Astrocyte (in vitro differentiated cells and primary cell): ENCODE measurements around the gene UGT2A1. TPM values are rescaled to one million over a fixed set of nuclear protein-coding genes. Genes with fewer than 3 reads are reported as not detected.

Experiments used
- DNase-seq: peaks from one replicate; pipeline ENCODE4 v3.0.0-alpha.2; 2010; ENCODE audit warnings: low read depth
- FAIRE-seq: peaks from 2 replicates; lab custom pipeline; 2011; peaks lifted over from hg19 to GRCh38; lab: Jason Lieb, UNC
- H2AFZ ChIP-seq: 2 replicates; pipeline ENCODE4 v1.6.0; 2012; ENCODE audit warnings: low read depth, low read length, inconsistent platforms
- H3K27ac ChIP-seq: 2 replicates; pipeline ENCODE4 v1.5.1; 2011; ENCODE audit warnings: low read depth, low read length, inconsistent platforms
- H3K27me3 ChIP-seq: 2 replicates; pipeline ENCODE4 v1.6.0; 2011; ENCODE audit warnings: low read length, inconsistent platforms; ENCODE audit not compliant: insufficient read depth
- H3K36me3 ChIP-seq: 2 replicates; pipeline ENCODE4 v1.5.1; 2011; ENCODE audit warnings: low read length, inconsistent platforms; ENCODE audit not compliant: insufficient read depth
- H3K4me1 ChIP-seq: 2 replicates; pipeline ENCODE4 v1.5.1; 2011; ENCODE audit warnings: low read length, inconsistent platforms; ENCODE audit not compliant: insufficient read depth
- H3K4me2 ChIP-seq: 2 replicates; pipeline ENCODE4 v1.6.0; 2012; ENCODE audit warnings: low read length, inconsistent platforms
- H3K4me3 ChIP-seq: 2 replicates; pipeline ENCODE4 v1.5.1; 2011; ENCODE audit warnings: low read depth, mild to moderate bottlenecking, low read length, inconsistent platforms; ENCODE audit not compliant: insufficient read depth
- H3K79me2 ChIP-seq: 2 replicates; pipeline ENCODE4 v1.6.0; 2012; ENCODE audit warnings: mild to moderate bottlenecking, low read length, inconsistent platforms; ENCODE audit not compliant: insufficient read depth
- H3K9ac ChIP-seq: 2 replicates; pipeline ENCODE4 v1.6.0; 2012; ENCODE audit warnings: mild to moderate bottlenecking, low read length, inconsistent platforms
- H3K9me3 ChIP-seq: 2 replicates; pipeline ENCODE4 v1.5.1; 2012; ENCODE audit warnings: low read depth, mild to moderate bottlenecking, low read length, inconsistent platforms; ENCODE audit not compliant: insufficient read depth
- H4K20me1 ChIP-seq: 2 replicates; pipeline ENCODE4 v1.6.0; 2012; ENCODE audit warnings: low read length, inconsistent platforms; ENCODE audit not compliant: insufficient read depth
- H3K27ac Mint-ChIP-seq: one replicate; pipeline ENCODE4 v1.8.0; 2021; ENCODE audit warnings: mild to moderate bottlenecking, mixed read lengths; ENCODE audit not compliant: unreplicated experiment
- H3K27me3 Mint-ChIP-seq: one replicate; pipeline ENCODE4 v1.8.0; 2021; ENCODE audit warnings: low read depth, mixed read lengths; ENCODE audit not compliant: unreplicated experiment
- H3K36me3 Mint-ChIP-seq: one replicate; pipeline ENCODE4 v1.8.0; 2021; ENCODE audit warnings: low read depth, mixed read lengths; ENCODE audit not compliant: unreplicated experiment
- H3K4me1 Mint-ChIP-seq: one replicate; pipeline ENCODE4 v1.8.0; 2021; ENCODE audit warnings: low read depth, mixed read lengths; ENCODE audit not compliant: unreplicated experiment
- H3K4me3 Mint-ChIP-seq: one replicate; pipeline ENCODE4 v1.8.0; 2021; ENCODE audit warnings: mild to moderate bottlenecking, moderate library complexity, mixed read lengths; ENCODE audit not compliant: unreplicated experiment
- H3K9me3 Mint-ChIP-seq: one replicate; pipeline ENCODE4 v1.8.0; 2021; ENCODE audit warnings: mild to moderate bottlenecking, mixed read lengths; ENCODE audit not compliant: unreplicated experiment
- EZH2 ChIP-seq: IDR thresholded peaks from 2 replicates; pipeline ENCODE4 v1.6.1; 2012; ENCODE audit warnings: mild to moderate bottlenecking, low read length, inconsistent platforms; ENCODE audit not compliant: insufficient read depth
- total RNA-seq: library from RNA; stranded (reverse); gene quantifications from 2 replicates; pipeline ENCODE4 v1.2.1, GENCODE V29; 2021
- TF ChIP-seq, protein P1 (sequence below): IDR thresholded peaks from 2 replicates; pipeline ENCODE4 v1.5.1; 2011; ENCODE audit warnings: low read depth, mild to moderate bottlenecking, inconsistent platforms, low read length, moderate library complexity; ENCODE audit not compliant: insufficient read depth

UGT2A1 gene
- total RNA-seq, 1 donor from 2014 or later = not detected

DNA sequence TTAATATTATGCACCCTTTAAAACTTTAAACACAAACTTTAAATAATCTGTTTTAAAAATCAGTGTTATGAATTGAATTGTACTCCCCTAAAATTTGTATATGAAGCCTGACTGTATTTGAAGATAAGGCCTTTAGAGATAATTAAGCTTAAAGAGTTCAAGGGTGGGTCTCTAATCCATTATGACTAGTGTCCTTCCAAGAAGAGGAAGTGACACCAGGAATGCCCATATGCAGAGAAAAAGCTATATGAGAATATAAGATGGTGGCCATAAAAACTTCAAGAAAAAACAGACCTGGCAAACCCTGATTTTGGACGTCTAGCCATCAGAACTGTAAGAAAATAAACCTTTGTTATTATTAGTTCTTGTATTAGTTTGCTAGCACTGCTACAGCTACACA is 42.6 kb downstream of the UGT2A1 start:
- H3K4me1 Mint-ChIP-seq = no peaks in the 10 kb centered on the region
- no peaks in the 10 kb centered on the region for H3K9me3 ChIP-seq
- TF ChIP-seq, protein P1, sequence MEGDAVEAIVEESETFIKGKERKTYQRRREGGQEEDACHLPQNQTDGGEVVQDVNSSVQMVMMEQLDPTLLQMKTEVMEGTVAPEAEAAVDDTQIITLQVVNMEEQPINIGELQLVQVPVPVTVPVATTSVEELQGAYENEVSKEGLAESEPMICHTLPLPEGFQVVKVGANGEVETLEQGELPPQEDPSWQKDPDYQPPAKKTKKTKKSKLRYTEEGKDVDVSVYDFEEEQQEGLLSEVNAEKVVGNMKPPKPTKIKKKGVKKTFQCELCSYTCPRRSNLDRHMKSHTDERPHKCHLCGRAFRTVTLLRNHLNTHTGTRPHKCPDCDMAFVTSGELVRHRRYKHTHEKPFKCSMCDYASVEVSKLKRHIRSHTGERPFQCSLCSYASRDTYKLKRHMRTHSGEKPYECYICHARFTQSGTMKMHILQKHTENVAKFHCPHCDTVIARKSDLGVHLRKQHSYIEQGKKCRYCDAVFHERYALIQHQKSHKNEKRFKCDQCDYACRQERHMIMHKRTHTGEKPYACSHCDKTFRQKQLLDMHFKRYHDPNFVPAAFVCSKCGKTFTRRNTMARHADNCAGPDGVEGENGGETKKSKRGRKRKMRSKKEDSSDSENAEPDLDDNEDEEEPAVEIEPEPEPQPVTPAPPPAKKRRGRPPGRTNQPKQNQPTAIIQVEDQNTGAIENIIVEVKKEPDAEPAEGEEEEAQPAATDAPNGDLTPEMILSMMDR = no peak

DNA sequence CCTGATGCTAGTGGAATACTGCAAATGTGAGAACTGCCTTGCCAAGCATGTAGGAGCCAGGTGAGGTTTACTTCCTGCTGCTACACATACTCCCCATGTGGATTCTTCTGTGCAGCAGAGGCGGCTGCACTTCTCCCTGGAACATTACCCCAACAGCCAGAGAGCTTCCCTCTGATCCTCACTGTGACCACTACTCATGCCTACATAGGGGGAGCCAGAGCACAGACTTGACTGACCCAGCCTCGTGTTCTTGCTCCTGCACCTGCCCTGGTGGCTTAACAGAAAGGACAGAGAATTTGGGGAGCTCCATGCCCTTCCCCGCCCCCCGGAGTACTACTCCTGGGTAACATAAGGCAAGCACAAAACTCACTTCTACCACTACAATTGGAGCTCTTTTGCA is 52.0 kb downstream of the UGT2A1 start:
- no peaks in the 10 kb centered on the region for H3K27me3 ChIP-seq
- H3K4me2 ChIP-seq = no peak overlapping the region
- Mint-ChIP-seq H3K9me3 (peaks cover 5% of the 10 kb centered on the region), H3K4me1 (no peaks in the 10 kb centered on the region), H3K36me3 (no peaks in the 10 kb centered on the region), H3K27ac (no peak overlapping the region), H3K27me3 (no peaks in the 10 kb centered on the region), H3K4me3 (no peak overlapping the region)
- no peaks in the 10 kb centered on the region for H4K20me1 ChIP-seq
- no peak for DNase-seq
- no peak for TF ChIP-seq EZH2
- TF ChIP-seq, protein P1 = no peak
- H3K9me3 ChIP-seq = no peaks in the 10 kb centered on the region
- no peaks in the 10 kb centered on the region for H3K36me3 ChIP-seq
- no peaks in the 10 kb centered on the region for H3K4me1 ChIP-seq
- H3K79me2 ChIP-seq = no peaks in the 10 kb centered on the region
- no peak overlapping the region for H3K9ac ChIP-seq
- H3K27ac ChIP-seq = no peak overlapping the region
- FAIRE-seq = no peak
- H3K4me3 ChIP-seq = no peak overlapping the region
- no peak overlapping the region for H2AFZ ChIP-seq

More for the DNA sequence above, 42.6 kb downstream of the UGT2A1 start:
- H3K4me3 ChIP-seq = no peak overlapping the region
- H3K27me3 ChIP-seq = no peaks in the 10 kb centered on the region
- no peaks in the 10 kb centered on the region for H3K4me1 ChIP-seq
- H3K27ac Mint-ChIP-seq = no peak overlapping the region
- DNase-seq (no peak), FAIRE-seq (no peak)
- H4K20me1 ChIP-seq = no peaks in the 10 kb centered on the region
- H3K9ac ChIP-seq = no peak overlapping the region
- H3K27ac ChIP-seq = no peak overlapping the region
- peaks cover 3% of the 10 kb centered on the region for H3K36me3 Mint-ChIP-seq
- no peak overlapping the region for H3K4me3 Mint-ChIP-seq
- H2AFZ ChIP-seq = no peak overlapping the region
- H3K9me3 Mint-ChIP-seq = peaks cover 2% of the 10 kb centered on the region
- H3K36me3 ChIP-seq = no peaks in the 10 kb centered on the region
- no peaks in the 10 kb centered on the region for H3K79me2 ChIP-seq
- no peak overlapping the region for H3K4me2 ChIP-seq
- no peaks in the 10 kb centered on the region for H3K27me3 Mint-ChIP-seq

DNA sequence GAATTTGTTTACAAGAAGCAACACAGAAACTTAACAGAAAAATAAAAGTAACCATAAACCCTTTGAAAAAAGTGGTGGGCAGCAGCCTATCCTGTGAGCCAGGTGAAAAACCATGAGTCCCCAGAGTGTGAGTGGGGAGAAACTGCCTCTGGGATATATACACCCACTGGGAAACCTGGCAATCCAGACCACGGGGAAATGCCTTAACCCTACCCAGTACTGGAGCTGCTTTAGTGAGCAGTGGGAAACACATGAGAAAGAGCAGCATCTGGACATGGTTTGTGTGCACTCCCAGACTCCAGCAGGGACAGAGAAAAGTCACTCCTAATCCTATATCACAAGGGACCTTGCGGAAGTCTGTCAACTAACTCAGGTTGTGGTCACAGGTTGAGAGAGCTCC is 53.0 kb downstream of the UGT2A1 start:
- Histone ChIP-seq H3K9me3 (no peaks in the 10 kb centered on the region), H2AFZ (no peak overlapping the region), H3K27me3 (no peaks in the 10 kb centered on the region), H3K27ac (no peak overlapping the region), H3K4me1 (no peaks in the 10 kb centered on the region), H3K36me3 (no peaks in the 10 kb centered on the region), H3K79me2 (no peaks in the 10 kb centered on the region), H3K4me2 (no peak overlapping the region), H3K9ac (no peak overlapping the region), H3K4me3 (no peak overlapping the region), H4K20me1 (no peaks in the 10 kb centered on the region)
- no peak overlapping the region for H3K4me3 Mint-ChIP-seq
- TF ChIP-seq EZH2 = no peak
- TF ChIP-seq, protein P1 = no peak
- FAIRE-seq (no peak), DNase-seq (no peak)
- H3K9me3 Mint-ChIP-seq = peaks cover 5% of the 10 kb centered on the region
- no peak overlapping the region for H3K27ac Mint-ChIP-seq
- no peaks in the 10 kb centered on the region for H3K4me1 Mint-ChIP-seq
- H3K27me3 Mint-ChIP-seq = no peaks in the 10 kb centered on the region
- no peaks in the 10 kb centered on the region for H3K36me3 Mint-ChIP-seq
